Measurements from ENCODE around the gene KRTAP6-1.

KRTAP6-1 gene

DNA sequence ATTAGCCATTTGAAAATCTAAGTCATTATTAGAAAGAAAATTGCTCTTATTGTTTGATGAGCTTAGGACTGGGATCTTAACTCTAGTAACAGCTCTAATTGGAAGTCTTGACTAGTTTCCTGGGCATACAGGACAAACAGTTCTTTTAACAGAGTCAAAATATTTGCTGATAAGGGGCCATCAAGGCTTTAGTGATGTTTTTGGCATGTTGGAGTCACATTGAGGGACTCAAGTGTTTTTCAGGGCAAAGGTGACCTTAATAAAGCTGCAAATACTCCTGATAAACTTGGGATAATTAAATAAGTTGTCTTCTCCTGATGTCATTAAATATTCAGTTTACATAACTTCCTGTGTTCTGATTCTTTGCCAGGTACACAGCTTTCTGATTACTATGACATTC lies 46.1 kb downstream of the KRTAP6-1 start:
- DNase-seq: no peak

GRCh38 chr21:30563630-30564029 lies 50.1 kb downstream of the KRTAP6-1 start:
- DNase-seq: no peak
